ENCODE measurements around the gene HMG20B. TPM values are rescaled to one million over a fixed set of nuclear protein-coding genes. Genes with fewer than 3 reads are reported as not detected.

HMG20B gene
- polyA plus RNA-seq, 1 donor (not counting 4 experiments of a cell fraction or from before 2014, with no cell fraction given), result 27.9 TPM

DNA sequence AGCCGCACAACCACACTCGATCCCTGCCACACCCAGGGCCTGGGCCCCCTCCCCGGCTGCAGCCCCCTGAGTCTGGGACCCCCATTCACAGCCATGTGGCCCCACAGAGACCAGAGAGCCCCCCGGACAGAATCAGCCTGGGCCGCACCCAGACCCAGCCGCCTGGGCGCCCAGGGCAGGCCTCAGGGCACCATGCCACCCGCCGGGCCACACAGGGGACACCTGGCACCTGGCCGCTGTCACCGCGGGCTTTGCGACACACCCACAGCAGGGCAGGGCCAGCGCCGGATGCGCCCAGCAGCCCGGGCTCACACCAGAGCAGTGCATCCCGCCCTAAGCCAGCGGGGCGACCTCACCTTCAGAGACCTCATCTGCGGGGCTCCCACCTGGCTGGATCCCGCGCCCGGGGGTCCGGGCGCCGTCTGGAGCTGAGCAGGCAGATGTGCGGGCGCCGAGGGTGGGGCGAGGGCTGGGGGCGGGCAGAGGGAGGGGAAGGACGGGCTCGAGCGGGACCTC is 33.5 kb downstream of the HMG20B start:
- Histone ChIP-seq H3K9ac (ENCODE audit: control insufficient read depth, extremely low read depth, insufficient read depth, low read length) (no peak overlapping the region), H3K4me1 (ENCODE audit: control insufficient read depth, extremely low read depth, insufficient read depth, low read length) (no peaks in the 10 kb centered on the region), H2AFZ (ENCODE audit: control insufficient read depth, low read length) (no peak overlapping the region), H4K20me1 (ENCODE audit: control insufficient read depth, extremely low read depth, insufficient read depth, low read length) (no peaks in the 10 kb centered on the region), H3K36me3 (ENCODE audit: control insufficient read depth in 2 of 2, extremely low read depth in 1 of 2, insufficient read depth in 2 of 2, low read length in 2 of 2) (peaks cover 0 to 2% of the 10 kb centered on the region in 2 experiments), H3K4me2 (ENCODE audit: control insufficient read depth, extremely low read depth, insufficient read depth, low read depth, low read length) (peak overlapping the region; percentile 32), H3K9me1 (ENCODE audit: control insufficient read depth, extremely low read depth, insufficient read depth, low read length) (no peaks in the 10 kb centered on the region), H3K4me3 (ENCODE audit: control insufficient read depth in 2 of 3, extremely low read depth in 1 of 3, insufficient read depth in 2 of 3, low read depth in 1 of 3, low read length in 3 of 3) (peak overlapping the region in 2 of 3 experiments; percentile 11 to 14), H3K27me3 (ENCODE audit: control insufficient read depth, extremely low read depth, insufficient read depth, low read length) (peaks cover 16% of the 10 kb centered on the region), H3K9me3 (ENCODE audit: control insufficient read depth, low read depth, low read length) (no peaks in the 10 kb centered on the region), H3K27ac (ENCODE audit: control insufficient read depth, insufficient read depth, low read length) (no peak overlapping the region), H3K79me2 (ENCODE audit: control insufficient read depth, insufficient read depth, low read length) (no peaks in the 10 kb centered on the region)
- no peak for DNase-seq (ENCODE audit: low read depth, low spot score)
- dilution Hi-C loops (cut with MboI; ENCODE audit: extremely low pct_ligation_motif_present, low sequenced_read_pairs), result no loop called here
- no peak for FAIRE-seq
- TF ChIP-seq, protein P1, sequence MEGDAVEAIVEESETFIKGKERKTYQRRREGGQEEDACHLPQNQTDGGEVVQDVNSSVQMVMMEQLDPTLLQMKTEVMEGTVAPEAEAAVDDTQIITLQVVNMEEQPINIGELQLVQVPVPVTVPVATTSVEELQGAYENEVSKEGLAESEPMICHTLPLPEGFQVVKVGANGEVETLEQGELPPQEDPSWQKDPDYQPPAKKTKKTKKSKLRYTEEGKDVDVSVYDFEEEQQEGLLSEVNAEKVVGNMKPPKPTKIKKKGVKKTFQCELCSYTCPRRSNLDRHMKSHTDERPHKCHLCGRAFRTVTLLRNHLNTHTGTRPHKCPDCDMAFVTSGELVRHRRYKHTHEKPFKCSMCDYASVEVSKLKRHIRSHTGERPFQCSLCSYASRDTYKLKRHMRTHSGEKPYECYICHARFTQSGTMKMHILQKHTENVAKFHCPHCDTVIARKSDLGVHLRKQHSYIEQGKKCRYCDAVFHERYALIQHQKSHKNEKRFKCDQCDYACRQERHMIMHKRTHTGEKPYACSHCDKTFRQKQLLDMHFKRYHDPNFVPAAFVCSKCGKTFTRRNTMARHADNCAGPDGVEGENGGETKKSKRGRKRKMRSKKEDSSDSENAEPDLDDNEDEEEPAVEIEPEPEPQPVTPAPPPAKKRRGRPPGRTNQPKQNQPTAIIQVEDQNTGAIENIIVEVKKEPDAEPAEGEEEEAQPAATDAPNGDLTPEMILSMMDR (optimal IDR thresholded peaks at IDR 0.05 in 1 of 3, IDR thresholded peaks at IDR 0.05 in 1 of 3, conservative IDR thresholded peaks at IDR 0.05 in 1 of 3; ENCODE audit: extremely low read depth in 1 of 3, insufficient read depth in 2 of 3, low read length in 3 of 3), result no peak
- no peak for TF ChIP-seq EZH2 (IDR thresholded peaks at IDR 0.05; ENCODE audit: low read length)

DNA sequence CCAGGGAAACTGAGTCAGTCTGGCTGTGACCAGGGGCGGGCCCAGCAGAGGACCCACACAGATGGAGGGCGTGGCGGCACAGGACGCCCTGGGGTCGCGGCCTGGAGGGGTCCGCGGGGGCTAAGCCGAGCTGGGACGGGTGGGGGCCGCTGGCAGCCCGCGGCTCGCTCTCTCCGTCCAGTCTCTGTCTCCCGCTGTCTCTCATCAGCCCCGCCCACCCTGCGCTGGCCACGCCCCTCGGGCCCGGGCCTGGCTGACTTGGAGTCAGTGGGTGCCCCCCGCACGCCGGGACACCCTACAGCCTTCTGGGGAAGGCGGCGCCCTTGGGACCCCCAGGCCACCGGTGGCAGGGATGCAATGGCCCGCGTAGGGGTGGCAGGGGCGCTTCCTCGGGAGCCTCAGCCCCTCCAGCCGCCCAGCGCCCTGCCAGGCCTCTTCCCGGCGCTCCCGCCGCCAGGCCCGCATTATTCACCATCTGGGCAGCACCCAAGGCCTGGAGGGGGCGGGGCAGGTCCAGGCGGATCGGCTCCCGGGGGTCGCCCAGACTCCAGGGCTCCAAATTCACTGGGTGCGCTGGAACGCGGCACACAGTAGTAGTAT is 34.0 kb downstream of the HMG20B start, which contains the start of gene TBXA2R:
Gene TBXA2R, minus strand, starts transcription at position 186 of the 600 bp plus-strand sequence. CDS start 6,241 bp downstream, outside the sequence.
- Histone ChIP-seq H3K9me1 (ENCODE audit: control insufficient read depth, extremely low read depth, insufficient read depth, low read length) (no peaks in the 10 kb centered on the region), H3K9me3 (ENCODE audit: control insufficient read depth, low read depth, low read length) (no peaks in the 10 kb centered on the region), H3K27me3 (ENCODE audit: control insufficient read depth, extremely low read depth, insufficient read depth, low read length) (peaks cover 16% of the 10 kb centered on the region), H3K27ac (ENCODE audit: control insufficient read depth, insufficient read depth, low read length) (no peak within 1 kb of the TSS), H3K4me2 (ENCODE audit: control insufficient read depth, extremely low read depth, insufficient read depth, low read depth, low read length) (peak within 1 kb of the TSS; percentile 32), H3K9ac (ENCODE audit: control insufficient read depth, extremely low read depth, insufficient read depth, low read length) (no peak within 1 kb of the TSS), H4K20me1 (ENCODE audit: control insufficient read depth, extremely low read depth, insufficient read depth, low read length) (no peaks in the 10 kb centered on the region), H3K4me3 (ENCODE audit: control insufficient read depth in 2 of 3, extremely low read depth in 1 of 3, insufficient read depth in 2 of 3, low read depth in 1 of 3, low read length in 3 of 3) (peak within 1 kb of the TSS in 2 of 3 experiments; percentile 11 to 14), H2AFZ (ENCODE audit: control insufficient read depth, low read length) (no peak within 1 kb of the TSS), H3K36me3 (ENCODE audit: control insufficient read depth in 2 of 2, extremely low read depth in 1 of 2, insufficient read depth in 2 of 2, low read length in 2 of 2) (peaks cover 2% of the 10 kb centered on the region in 2 experiments), H3K4me1 (ENCODE audit: control insufficient read depth, extremely low read depth, insufficient read depth, low read length) (no peaks in the 10 kb centered on the region), H3K79me2 (ENCODE audit: control insufficient read depth, insufficient read depth, low read length) (no peaks in the 10 kb centered on the region)
- TF ChIP-seq EZH2 (IDR thresholded peaks at IDR 0.05; ENCODE audit: low read length), result no peak
- dilution Hi-C loops (cut with MboI; ENCODE audit: extremely low pct_ligation_motif_present, low sequenced_read_pairs), result no loop called here
- FAIRE-seq (no peak), DNase-seq (ENCODE audit: low read depth, low spot score) (no peak)

All from keratinocyte (primary cell).